Liver (tissue), 9 donors: ENCODE results near the gene LZIC. TPM values are rescaled to one million over a fixed set of nuclear protein-coding genes. Genes with fewer than 3 reads are reported as not detected.

ENCODE experiments used
- DNase-seq: peaks from one replicate; pipeline ENCODE4 v3.0.0-alpha.2; 2017; ENCODE audit warnings: low spot score
- H3K27ac ChIP-seq, 2 donors: one replicate each; pipeline ENCODE4 v1.7.0; 2013; ENCODE audit warnings: inconsistent platforms in 2 of 2, low read length in 2 of 2, control low read depth in 1 of 2, low read depth in 1 of 2, mild to moderate bottlenecking in 1 of 2
- H3K27me3 ChIP-seq, 4 donors: one replicate each; pipeline versions ENCODE4 v1.6.1 to v1.7.0; 2013; ENCODE audit warnings: low read length in 3 of 4, inconsistent platforms in 1 of 4, mild to moderate bottlenecking in 1 of 4, moderate library complexity in 1 of 4; ENCODE audit not compliant: control insufficient read depth in 4 of 4, insufficient read depth in 4 of 4
- H3K36me3 ChIP-seq, 4 donors: one replicate each; pipeline versions ENCODE4 v1.6.1 to v1.7.0; 2013; ENCODE audit warnings: low read length in 3 of 4, mild to moderate bottlenecking in 3 of 4, low read depth in 1 of 4, moderate library complexity in 1 of 4; ENCODE audit not compliant: control insufficient read depth in 4 of 4, insufficient read depth in 3 of 4
- H3K4me1 ChIP-seq, 4 donors: one replicate each; pipeline versions ENCODE4 v1.6.1 to v1.7.0; 2013; ENCODE audit warnings: low read length in 3 of 4, mild to moderate bottlenecking in 3 of 4, moderate library complexity in 1 of 4; ENCODE audit not compliant: control insufficient read depth in 4 of 4, insufficient read depth in 4 of 4
- H3K4me3 ChIP-seq, 3 donors: one replicate each; pipeline versions ENCODE4 v1.6.1 to v1.7.0; 2013; ENCODE audit warnings: low read length in 3 of 3, control low read depth in 1 of 3, low read depth in 1 of 3, mild to moderate bottlenecking in 1 of 3
- H3K9ac ChIP-seq, 2 donors: one replicate each; pipeline ENCODE4 v1.7.0; 2013; ENCODE audit warnings: low read length in 2 of 2, mild to moderate bottlenecking in 2 of 2, moderate library complexity in 2 of 2, control low read depth in 1 of 2, low read depth in 1 of 2
- H3K9me3 ChIP-seq, 4 donors: one replicate each; pipeline versions ENCODE4 v1.6.1 to v1.7.0; 2013; ENCODE audit warnings: low read length in 3 of 4; ENCODE audit not compliant: control insufficient read depth in 4 of 4
- EGR1 ChIP-seq, 2 donors: IDR thresholded peaks; 2 replicates each; pipeline ENCODE4 v1.6.1; 2016 to 2018; ENCODE audit warnings: antibody characterized with exemption in 2 of 2, low read depth in 2 of 2
- FOXA1 ChIP-seq: IDR thresholded peaks from 2 replicates; pipeline ENCODE4 v1.6.1; 2016; ENCODE audit warnings: antibody characterized with exemption
- FOXA2 ChIP-seq: IDR thresholded peaks from 2 replicates; pipeline ENCODE4 v1.6.1; 2016; ENCODE audit warnings: antibody characterized with exemption
- GABPA ChIP-seq, 2 donors: IDR thresholded peaks in 1 of 2; conservative IDR thresholded peaks in 1 of 2; 2 replicates each; pipeline ENCODE4 v1.6.1; 2016; ENCODE audit warnings: antibody characterized with exemption in 2 of 2, mild to moderate bottlenecking in 1 of 2, moderate library complexity in 1 of 2
- HNF4A ChIP-seq, 2 donors: conservative IDR thresholded peaks; 2 replicates each; pipeline ENCODE4 v1.6.1; 2016; ENCODE audit warnings: antibody characterized with exemption in 2 of 2, mild to moderate bottlenecking in 2 of 2
- HNF4G ChIP-seq: IDR thresholded peaks from 2 replicates; pipeline ENCODE4 v1.6.1; 2016; ENCODE audit warnings: antibody characterized with exemption
- JUND ChIP-seq, 2 donors: IDR thresholded peaks; 2 replicates each; pipeline ENCODE4 v1.6.1; 2016; ENCODE audit warnings: antibody characterized with exemption in 2 of 2
- MAX ChIP-seq: IDR thresholded peaks from 2 replicates; pipeline ENCODE4 v1.6.1; 2016; ENCODE audit warnings: antibody characterized with exemption
- NR2F2 ChIP-seq: IDR thresholded peaks from 2 replicates; pipeline ENCODE4 v1.6.1; 2016; ENCODE audit warnings: antibody characterized with exemption
- RXRA ChIP-seq, 2 donors: IDR thresholded peaks; 2 replicates each; pipeline ENCODE4 v1.6.1; 2017 to 2018; ENCODE audit warnings: antibody characterized with exemption in 2 of 2, mild to moderate bottlenecking in 1 of 2
- SP1 ChIP-seq: IDR thresholded peaks from 2 replicates; pipeline ENCODE4 v1.6.1; 2018; ENCODE audit warnings: antibody characterized with exemption, mild to moderate bottlenecking
- TAF1 ChIP-seq: conservative IDR thresholded peaks from 2 replicates; pipeline ENCODE4 v1.6.1; 2016; ENCODE audit warnings: antibody characterized with exemption, mild to moderate bottlenecking
- YY1 ChIP-seq: IDR thresholded peaks from 2 replicates; pipeline ENCODE4 v1.6.1; 2016; ENCODE audit warnings: antibody characterized with exemption, mild to moderate bottlenecking
- ZBTB33 ChIP-seq: IDR thresholded peaks from 2 replicates; pipeline ENCODE4 v1.6.1; 2016; ENCODE audit warnings: antibody characterized with exemption
- WGBS: extraction: QIAGEN DNeasy Blood & Tissue Kit; methylation state at CpG from one replicate; pipeline ENCODE4 v1.1.7; 2013; 5-methylcytosine and 5-hydroxymethylcytosine counted together
- polyA plus RNA-seq, 2 donors: library from polyadenylated mRNA; stranded (reverse) in 1 of 2; unstranded in 1 of 2; fragments of 200-250 nt in 1 of 2; fragments of >200 nt in 1 of 2; fragmentation: Nextera tagmentation in 1 of 2; extraction: Ambion mirVana in 1 of 2; gene quantifications; one replicate each; pipeline versions ENCODE4 v1.2.1 to v1.2.3, GENCODE V29; 2013 to 2015
- total RNA-seq, 2 donors: library from RNA; depleted of rRNA; stranded (reverse); fragments of >200 nt; gene quantifications; one replicate each; pipeline ENCODE4 v1.2.3, GENCODE V29; 2014
- TF ChIP-seq, protein P1 (sequence below): fragments of 150-350 bp; IDR thresholded peaks from 2 replicates; pipeline ENCODE4 v1.5.1; 2017; ENCODE audit warnings: improper control_type of control experiment, low read depth, low read length; ENCODE audit not compliant: missing input control
- donor health status: healthy.
- donor health status: healthy.
- donor health status: healthy.
- donor health status: healthy.
- donor health status: healthy.

The LZIC gene
- total and polyA plus RNA-seq, 4 donors, result 10.8 to 22.6 (median 13.8) TPM

DNA sequence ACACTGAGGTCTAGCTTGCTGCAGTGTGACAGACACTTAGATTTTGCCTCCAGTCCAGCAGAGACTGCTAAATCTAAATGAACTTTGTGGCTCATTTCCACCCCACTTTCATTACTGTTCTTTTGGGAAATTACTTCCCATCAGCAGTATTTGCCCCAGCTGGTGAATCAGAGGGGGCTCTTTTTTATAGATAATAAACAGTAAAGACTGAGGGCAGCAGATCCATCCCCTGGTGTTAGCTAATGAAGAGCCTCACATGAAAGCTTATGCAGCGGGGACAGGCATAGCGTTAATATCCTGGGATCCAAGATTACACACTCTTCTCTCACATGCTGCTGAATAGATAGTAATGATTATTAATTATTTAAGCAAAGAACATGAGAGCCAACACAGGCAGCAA lies 26.7 kb downstream of the LZIC start (continued):
- TF ChIP-seq FOXA2, result no peak
- TF ChIP-seq HNF4A (conservative IDR thresholded peaks at IDR 0.05), result no peak

DNA sequence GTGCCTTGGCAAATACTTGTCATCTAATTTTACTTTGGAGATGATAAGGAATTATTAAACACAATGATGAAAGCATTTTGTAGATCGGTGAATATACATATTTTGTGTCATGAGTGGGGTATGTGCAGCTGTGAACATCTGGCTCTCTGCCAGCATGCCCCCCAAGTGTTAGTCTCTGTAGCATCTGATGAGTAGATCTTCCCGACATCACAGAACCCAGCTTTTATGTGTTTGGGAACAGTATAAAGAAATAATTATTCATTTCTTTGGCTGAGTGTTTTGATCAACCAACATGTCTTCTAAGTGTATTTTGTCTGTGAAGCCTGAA lies 28.6 kb downstream of the LZIC start:
- Histone ChIP-seq H3K27ac (no peak overlapping the region), H3K36me3 (no peaks in the 10 kb centered on the region), H3K9me3 (no peaks in the 10 kb centered on the region), H3K4me1 (peaks cover 3 to 21% (median 11%) of the 10 kb centered on the region in 4 donors), H3K4me3 (no peak overlapping the region), H3K9ac (no peak overlapping the region), H3K27me3 (no peaks in the 10 kb centered on the region)
- TF ChIP-seq FOXA2 (no peak), RXRA (IDR thresholded peaks at IDR 0.05) (peak in 1 of 2 donors; percentile 1)
- DNase-seq, result no peak
- 79% methylated on average over 2 of the region's 2 CpGs for WGBS

- no peaks in the 10 kb centered on the region for H3K9me3 ChIP-seq
- H3K4me3 ChIP-seq, result no peak overlapping the region
- WGBS, result 75% methylated on average over 12 of the region's 12 CpGs
- no peak for TF ChIP-seq HNF4A (conservative IDR thresholded peaks at IDR 0.05)
- TF ChIP-seq EGR1 (IDR thresholded peaks at IDR 0.05; ENCODE audit: low read depth in 2 of 2), result no peak
- no peak for TF ChIP-seq ZBTB33
- TF ChIP-seq, protein P1, sequence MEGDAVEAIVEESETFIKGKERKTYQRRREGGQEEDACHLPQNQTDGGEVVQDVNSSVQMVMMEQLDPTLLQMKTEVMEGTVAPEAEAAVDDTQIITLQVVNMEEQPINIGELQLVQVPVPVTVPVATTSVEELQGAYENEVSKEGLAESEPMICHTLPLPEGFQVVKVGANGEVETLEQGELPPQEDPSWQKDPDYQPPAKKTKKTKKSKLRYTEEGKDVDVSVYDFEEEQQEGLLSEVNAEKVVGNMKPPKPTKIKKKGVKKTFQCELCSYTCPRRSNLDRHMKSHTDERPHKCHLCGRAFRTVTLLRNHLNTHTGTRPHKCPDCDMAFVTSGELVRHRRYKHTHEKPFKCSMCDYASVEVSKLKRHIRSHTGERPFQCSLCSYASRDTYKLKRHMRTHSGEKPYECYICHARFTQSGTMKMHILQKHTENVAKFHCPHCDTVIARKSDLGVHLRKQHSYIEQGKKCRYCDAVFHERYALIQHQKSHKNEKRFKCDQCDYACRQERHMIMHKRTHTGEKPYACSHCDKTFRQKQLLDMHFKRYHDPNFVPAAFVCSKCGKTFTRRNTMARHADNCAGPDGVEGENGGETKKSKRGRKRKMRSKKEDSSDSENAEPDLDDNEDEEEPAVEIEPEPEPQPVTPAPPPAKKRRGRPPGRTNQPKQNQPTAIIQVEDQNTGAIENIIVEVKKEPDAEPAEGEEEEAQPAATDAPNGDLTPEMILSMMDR, result no peak
- TF ChIP-seq GABPA (IDR thresholded peaks at IDR 0.05 in 1 of 2, conservative IDR thresholded peaks at IDR 0.05 in 1 of 2), result no peak
- TF ChIP-seq NR2F2, result no peak
- TF ChIP-seq SP1, result no peak
- no peak for TF ChIP-seq HNF4G
- no peak overlapping the region for H3K9ac ChIP-seq
- no peak for DNase-seq
- peaks cover 3 to 32% (median 17%) of the 10 kb centered on the region in 4 donors for H3K4me1 ChIP-seq
- no peaks in the 10 kb centered on the region for H3K36me3 ChIP-seq
- no peak overlapping the region for H3K27ac ChIP-seq
- no peaks in the 10 kb centered on the region for H3K27me3 ChIP-seq
These were observed 30.8 kb downstream of the LZIC start for GRCh38 chr1:9912264-9912936.

DNA sequence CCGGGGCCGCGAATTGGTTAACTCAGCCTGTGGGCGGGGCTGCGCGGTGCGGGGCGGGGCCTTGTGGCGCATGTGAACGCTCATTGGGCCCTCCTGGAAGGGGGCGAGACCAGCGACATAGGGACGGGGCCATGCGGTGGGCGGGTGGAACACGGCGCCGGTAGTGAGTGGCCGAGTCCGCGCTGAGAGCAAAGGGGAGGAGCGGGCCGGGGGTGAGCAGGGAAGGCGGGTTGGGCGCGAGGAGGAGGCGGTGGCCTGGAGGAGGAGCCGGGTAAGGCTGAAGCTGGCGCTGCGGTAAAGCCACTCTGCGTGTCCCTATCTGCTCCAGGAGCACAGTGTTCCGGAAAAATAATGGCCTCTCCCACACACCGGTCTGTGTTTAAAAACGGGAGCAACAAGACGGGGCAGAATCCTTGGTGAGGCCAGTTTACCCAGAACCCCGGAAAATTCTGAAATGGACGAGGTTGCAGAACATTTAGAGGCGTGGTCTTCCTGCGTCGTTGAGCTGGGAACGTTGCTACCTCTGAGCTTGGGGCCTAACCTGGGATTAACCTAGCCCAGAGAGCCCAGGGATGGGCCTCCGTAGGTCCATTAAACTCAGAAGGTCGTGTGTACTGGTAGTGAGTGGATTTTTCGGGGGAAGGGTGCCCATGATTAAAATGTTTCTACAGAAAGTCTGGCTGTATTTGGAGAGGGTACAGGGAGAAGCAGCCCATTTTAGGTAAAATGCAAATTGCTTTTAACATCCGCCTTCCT lies 32.6 kb downstream of the LZIC start:
- H3K27ac ChIP-seq, result peak overlapping the region; percentile 81 to 84
- no peaks in the 10 kb centered on the region for H3K27me3 ChIP-seq
- H3K36me3 ChIP-seq, result no peaks in the 10 kb centered on the region
- WGBS, result under 1% methylated on average over 45 of the region's 45 CpGs
- peak; percentile 100 for DNase-seq
- peaks cover 3 to 32% (median 17%) of the 10 kb centered on the region in 4 donors for H3K4me1 ChIP-seq
- no peaks in the 10 kb centered on the region for H3K9me3 ChIP-seq
- peak overlapping the region; percentile 61 to 73 (median 64) for H3K4me3 ChIP-seq
- peak overlapping the region; percentile 52 to 88 for H3K9ac ChIP-seq
- TF ChIP-seq ZBTB33 (peak; percentile 16), TAF1 (peak; percentile 82), FOXA1 (no peak), YY1 (peak; percentile 91), FOXA2 (no peak), HNF4G (no peak), JUND (IDR thresholded peaks at IDR 0.05) (no peak), MAX (peak; percentile 80), EGR1 (IDR thresholded peaks at IDR 0.05; ENCODE audit: low read depth in 2 of 2) (peak; percentile 44 to 47)
- TF ChIP-seq, protein P1, result no peak
